Muscle of leg (tissue), 16 donors: ENCODE measurements around the gene AADACL2. TPM values are rescaled to one million over a fixed set of nuclear protein-coding genes. Genes with fewer than 3 reads are reported as not detected.

Experiments
- DNase-seq: peaks from one replicate; pipeline ENCODE4 v3.0.0; 2013
- H3K27ac ChIP-seq: one replicate; pipeline ENCODE4 v1.5.1; 2013; ENCODE audit warnings: mild to moderate bottlenecking, low read length, control low read depth
- H3K27me3 ChIP-seq: one replicate; pipeline ENCODE4 v1.6.1; 2013; ENCODE audit warnings: low read length; ENCODE audit not compliant: control insufficient read depth, insufficient read depth
- H3K36me3 ChIP-seq: one replicate; pipeline ENCODE4 v1.6.1; 2013; ENCODE audit warnings: low read length; ENCODE audit not compliant: control insufficient read depth, insufficient read depth
- H3K4me1 ChIP-seq: one replicate; pipeline ENCODE4 v1.6.1; 2013; ENCODE audit warnings: low read length; ENCODE audit not compliant: control insufficient read depth, insufficient read depth
- H3K4me3 ChIP-seq: one replicate; pipeline ENCODE4 v1.5.1; 2013; ENCODE audit warnings: low read length, control low read depth
- H3K9me3 ChIP-seq: replicated peaks from 2 replicates; pipeline ENCODE4 v1.6.1; 2013; ENCODE audit warnings: low read depth, low read length; ENCODE audit not compliant: control insufficient read depth
- WGBS: methylation state at CpG from one replicate; pipeline ENCODE4 v1.1.5; 2013; ENCODE audit warnings: missing lambda C conversion rate; ENCODE audit not compliant: insufficient coverage; 5-methylcytosine and 5-hydroxymethylcytosine counted together
- long read RNA-seq, 11 donors: transcript quantifications; one replicate each; lab custom pipeline, GENCODE V29; 2026
- polyA plus RNA-seq, 8 donors: library from polyadenylated mRNA; unstranded; fragments of 120-200 nt; gene quantifications; one replicate each; pipeline versions ENCODE4 v1.2.1 to v1.2.3, GENCODE V29; 2013; ENCODE audit warnings: inconsistent platforms in 1 of 8, low replicate concordance in 1 of 8; ENCODE audit not compliant: insufficient read length in 8 of 8, insufficient read depth in 1 of 8
- total RNA-seq: library from RNA; stranded (reverse); fragments of 120-200 nt; gene quantifications from one replicate; pipeline ENCODE4 v1.2.4, GENCODE V29; 2013

Gene AADACL2
- total RNA-seq (not detected), polyA plus RNA-seq (1 to 10 TPM in 1 of 8 donors, under 1 TPM in 1, not detected in 6; 0.30 to 2.5 TPM)
- long read RNA-seq, donor 1, result 0 reads
- long read RNA-seq, donor 2, partial matches to known transcripts, result 0 of 1 reads
- long read RNA-seq, donor 2, other reads (novel, unspliced or antisense), result 0 of 1 reads
- long read RNA-seq, donor 3, result 0 reads
- long read RNA-seq, donor 4, result 0 reads
- long read RNA-seq, donor 5, result 0 reads
- long read RNA-seq, donor 6, result 0 reads
- long read RNA-seq, donor 7, result 0 reads
- long read RNA-seq, donor 8, result 0 reads
- long read RNA-seq, donor 9, result 0 reads
- long read RNA-seq, donor 10, result 0 reads
- long read RNA-seq, donor 11, result 0 reads

GRCh38 chr3:151733613-151734012 lies at the start of gene AADACL2:
Gene AADACL2 (plus strand): TSS chr3:151733927. CDS start chr3:151734036, 109 bp downstream.
- no peaks in the 10 kb centered on the region for H3K27me3 ChIP-seq
- H3K4me1 ChIP-seq, result no peaks in the 10 kb centered on the region
- no peak for DNase-seq
- WGBS, result no CpG with 5 or more reads among the region's 1 CpG
- H3K4me3 ChIP-seq, result no peak within 1 kb of the TSS
- H3K27ac ChIP-seq, result no peak within 1 kb of the TSS
- no peaks in the 10 kb centered on the region for H3K36me3 ChIP-seq
- no peaks in the 10 kb centered on the region for H3K9me3 ChIP-seq

- no peaks in the 10 kb centered on the region for H3K9me3 ChIP-seq
- H3K4me1 ChIP-seq, result no peaks in the 10 kb centered on the region
- H3K27ac ChIP-seq, result no peak overlapping the region
- H3K4me3 ChIP-seq, result no peak overlapping the region
- H3K36me3 ChIP-seq, result no peaks in the 10 kb centered on the region
- H3K27me3 ChIP-seq, result no peaks in the 10 kb centered on the region
- DNase-seq, result no peak
These were observed 49.6 kb upstream of the AADACL2 start for GRCh38 chr3:151684094-151684493.

- no peaks in the 10 kb centered on the region for H3K27me3 ChIP-seq
- no peak overlapping the region for H3K4me3 ChIP-seq
- H3K9me3 ChIP-seq, result no peaks in the 10 kb centered on the region
- no peak overlapping the region for H3K27ac ChIP-seq
- no peaks in the 10 kb centered on the region for H3K4me1 ChIP-seq
- no peaks in the 10 kb centered on the region for H3K36me3 ChIP-seq
- WGBS, result 91% methylated on average over 1 of the region's 3 CpGs
- no peak for DNase-seq
These were observed 47.5 kb upstream of the AADACL2 start for GRCh38 chr3:151686257-151686656.

DNA sequence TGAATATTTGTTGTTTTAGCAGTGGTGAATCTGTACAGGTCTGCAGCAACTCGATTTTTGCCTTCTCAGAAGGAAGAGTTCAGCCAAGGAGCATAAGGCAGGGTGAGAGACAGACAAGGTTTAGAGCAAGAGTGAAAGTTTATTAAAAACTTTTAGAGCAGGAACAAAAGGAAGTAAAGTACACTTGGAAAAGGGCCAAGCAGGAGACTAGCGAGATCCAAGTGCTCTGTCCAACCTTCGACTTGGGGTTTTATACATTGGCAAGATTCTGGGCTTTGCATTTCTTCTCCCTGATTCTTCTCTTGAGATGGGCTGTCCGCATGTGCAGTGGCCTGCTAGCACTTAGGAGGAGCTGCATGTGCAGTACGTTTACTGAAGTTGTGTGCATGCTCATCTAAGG lies 46.7 kb upstream of the AADACL2 start:
- no peaks in the 10 kb centered on the region for H3K27me3 ChIP-seq
- DNase-seq, result peak; percentile 93
- 7% methylated on average over 4 of the region's 5 CpGs for WGBS
- H3K36me3 ChIP-seq, result no peaks in the 10 kb centered on the region
- no peaks in the 10 kb centered on the region for H3K4me1 ChIP-seq
- H3K4me3 ChIP-seq, result no peak overlapping the region
- H3K9me3 ChIP-seq, result no peaks in the 10 kb centered on the region
- H3K27ac ChIP-seq, result no peak overlapping the region

DNA sequence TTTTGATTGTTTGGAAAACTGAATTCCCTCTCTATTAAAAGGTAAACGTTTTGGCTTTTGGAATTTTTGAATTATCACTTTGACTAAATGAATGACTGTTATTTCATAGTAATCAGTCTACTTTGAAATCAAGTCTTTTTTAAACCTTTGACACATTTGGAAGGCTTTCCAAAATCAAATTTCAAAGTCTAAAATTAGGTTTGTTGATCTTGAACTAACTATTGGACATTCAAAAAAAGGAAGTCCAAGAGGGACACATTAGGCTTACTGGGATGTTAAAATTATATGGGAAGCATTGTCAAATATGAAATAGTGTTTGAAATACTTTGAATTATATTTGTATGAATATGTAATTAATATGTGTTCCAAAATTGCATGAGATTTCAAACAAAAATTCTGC lies 45.2 kb upstream of the AADACL2 start:
- H3K9me3 ChIP-seq, result no peaks in the 10 kb centered on the region
- H3K4me3 ChIP-seq, result no peak overlapping the region
- no peak overlapping the region for H3K27ac ChIP-seq
- no peak for DNase-seq
- H3K27me3 ChIP-seq, result no peaks in the 10 kb centered on the region
- no CpG with 5 or more reads among the region's 1 CpG for WGBS
- H3K4me1 ChIP-seq, result no peaks in the 10 kb centered on the region
- no peaks in the 10 kb centered on the region for H3K36me3 ChIP-seq

GRCh38 chr3:151690645-151691044 lies 43.1 kb upstream of the AADACL2 start:
- H3K27me3 ChIP-seq, result no peaks in the 10 kb centered on the region
- no peak for DNase-seq
- H3K36me3 ChIP-seq, result no peaks in the 10 kb centered on the region
- H3K9me3 ChIP-seq, result no peaks in the 10 kb centered on the region
- no peaks in the 10 kb centered on the region for H3K4me1 ChIP-seq
- no peak overlapping the region for H3K27ac ChIP-seq
- no CpG with 5 or more reads among the region's 1 CpG for WGBS
- H3K4me3 ChIP-seq, result no peak overlapping the region

GRCh38 chr3:151697496-151697895 lies 36.2 kb upstream of the AADACL2 start:
- no peaks in the 10 kb centered on the region for H3K27me3 ChIP-seq
- DNase-seq, result no peak
- H3K9me3 ChIP-seq, result peaks cover 4% of the 10 kb centered on the region
- no peaks in the 10 kb centered on the region for H3K4me1 ChIP-seq
- WGBS, result 69% methylated on average over 3 of the region's 5 CpGs
- no peak overlapping the region for H3K4me3 ChIP-seq
- no peak overlapping the region for H3K27ac ChIP-seq
- no peaks in the 10 kb centered on the region for H3K36me3 ChIP-seq

DNA sequence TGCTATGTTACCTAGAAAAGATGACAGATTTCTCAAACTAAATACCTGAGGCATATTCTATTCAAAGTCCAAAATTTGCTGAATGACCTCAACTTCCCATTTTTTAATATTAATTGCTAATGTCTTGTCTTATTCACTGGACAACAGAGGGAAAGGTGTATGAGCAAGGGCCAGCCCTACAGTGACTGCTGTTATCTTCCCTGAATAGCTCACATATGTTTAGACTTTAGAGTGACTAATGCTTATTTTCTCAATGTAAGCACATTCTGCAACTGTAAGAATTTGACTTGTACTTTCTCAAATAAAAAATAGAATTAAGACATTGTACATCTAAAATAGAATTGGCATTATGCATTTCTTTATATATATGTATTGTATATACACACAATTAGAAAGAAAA lies 26.5 kb upstream of the AADACL2 start:
- Histone ChIP-seq H3K27me3 (no peaks in the 10 kb centered on the region), H3K27ac (no peak overlapping the region), H3K4me1 (no peaks in the 10 kb centered on the region), H3K4me3 (no peak overlapping the region), H3K36me3 (no peaks in the 10 kb centered on the region), H3K9me3 (no peaks in the 10 kb centered on the region)
- DNase-seq, result no peak

DNA sequence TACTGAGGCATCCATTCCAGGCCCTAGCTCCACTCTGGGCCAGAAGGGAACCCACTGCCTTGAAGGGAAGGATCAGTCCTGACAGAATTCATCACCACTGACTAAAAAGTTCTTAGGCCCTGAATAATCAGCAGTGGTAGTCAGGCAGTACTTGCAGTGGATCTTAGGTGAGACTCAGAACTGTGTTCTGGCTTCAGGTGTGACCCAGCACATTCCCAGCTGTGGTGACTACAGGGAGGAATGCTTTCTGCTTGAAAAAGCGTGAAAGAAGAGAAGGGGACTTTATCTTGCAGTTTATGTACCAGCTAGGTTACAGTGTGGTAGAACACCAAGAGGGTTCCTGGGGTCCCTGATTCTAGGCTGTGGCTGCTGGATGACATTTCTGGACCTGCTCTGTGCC lies 24.9 kb upstream of the AADACL2 start:
- H3K9me3 ChIP-seq, result no peaks in the 10 kb centered on the region
- no peak overlapping the region for H3K4me3 ChIP-seq
- WGBS, result 75% methylated on average over 1 of the region's 1 CpG
- no peak overlapping the region for H3K27ac ChIP-seq
- H3K4me1 ChIP-seq, result no peaks in the 10 kb centered on the region
- H3K27me3 ChIP-seq, result no peaks in the 10 kb centered on the region
- DNase-seq, result no peak
- H3K36me3 ChIP-seq, result no peaks in the 10 kb centered on the region

- Histone ChIP-seq H3K4me1 (no peaks in the 10 kb centered on the region), H3K27me3 (no peaks in the 10 kb centered on the region), H3K4me3 (no peak overlapping the region), H3K9me3 (no peaks in the 10 kb centered on the region), H3K36me3 (no peaks in the 10 kb centered on the region), H3K27ac (no peak overlapping the region)
- WGBS, result no CpG with 5 or more reads among the region's 1 CpG
- no peak for DNase-seq
These were observed 23.9 kb upstream of the AADACL2 start for GRCh38 chr3:151709847-151710246.

GRCh38 chr3:151721294-151721693 lies 12.4 kb upstream of the AADACL2 start:
- no peak for DNase-seq
- 93% methylated on average over 6 of the region's 8 CpGs for WGBS

More at GRCh38 chr3:151721294-151721693, 12.4 kb upstream of the AADACL2 start:
- peaks cover 9% of the 10 kb centered on the region for H3K9me3 ChIP-seq
- no peaks in the 10 kb centered on the region for H3K36me3 ChIP-seq
- no peak overlapping the region for H3K27ac ChIP-seq
- no peak overlapping the region for H3K4me3 ChIP-seq
- H3K4me1 ChIP-seq, result no peaks in the 10 kb centered on the region
- no peaks in the 10 kb centered on the region for H3K27me3 ChIP-seq
